HL-60 (cell line): ENCODE results near the gene AMT.

ENCODE experiments used
- GABPA ChIP-seq: IDR thresholded peaks from 2 replicates; pipeline ENCODE4 v1.6.1; 2012; ENCODE audit warnings: low read depth
- REST ChIP-seq: IDR thresholded peaks from 2 replicates; pipeline ENCODE4 v1.6.1; 2012; ENCODE audit warnings: low read depth; ENCODE audit not compliant: insufficient replicate concordance
- TF ChIP-seq, protein P1 (sequence below): IDR thresholded peaks from one replicate; pipeline ENCODE4 v1.5.1; 2011; ENCODE audit warnings: low read length, control low read depth, inconsistent platforms; ENCODE audit not compliant: insufficient read depth

- TF ChIP-seq REST (no peak), GABPA (no peak)
- TF ChIP-seq, protein P1, sequence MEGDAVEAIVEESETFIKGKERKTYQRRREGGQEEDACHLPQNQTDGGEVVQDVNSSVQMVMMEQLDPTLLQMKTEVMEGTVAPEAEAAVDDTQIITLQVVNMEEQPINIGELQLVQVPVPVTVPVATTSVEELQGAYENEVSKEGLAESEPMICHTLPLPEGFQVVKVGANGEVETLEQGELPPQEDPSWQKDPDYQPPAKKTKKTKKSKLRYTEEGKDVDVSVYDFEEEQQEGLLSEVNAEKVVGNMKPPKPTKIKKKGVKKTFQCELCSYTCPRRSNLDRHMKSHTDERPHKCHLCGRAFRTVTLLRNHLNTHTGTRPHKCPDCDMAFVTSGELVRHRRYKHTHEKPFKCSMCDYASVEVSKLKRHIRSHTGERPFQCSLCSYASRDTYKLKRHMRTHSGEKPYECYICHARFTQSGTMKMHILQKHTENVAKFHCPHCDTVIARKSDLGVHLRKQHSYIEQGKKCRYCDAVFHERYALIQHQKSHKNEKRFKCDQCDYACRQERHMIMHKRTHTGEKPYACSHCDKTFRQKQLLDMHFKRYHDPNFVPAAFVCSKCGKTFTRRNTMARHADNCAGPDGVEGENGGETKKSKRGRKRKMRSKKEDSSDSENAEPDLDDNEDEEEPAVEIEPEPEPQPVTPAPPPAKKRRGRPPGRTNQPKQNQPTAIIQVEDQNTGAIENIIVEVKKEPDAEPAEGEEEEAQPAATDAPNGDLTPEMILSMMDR: no peak
Measured at GRCh38 chr3:49413338-49413734, 8.9 kb downstream of the AMT start.
